ENCODE results near the gene SZRD1. TPM values are rescaled to one million over a fixed set of nuclear protein-coding genes. Genes with fewer than 3 reads are reported as not detected.

The SZRD1 gene
- total and polyA plus RNA-seq, 2 of the 8 experiments (the other 6 are each of a cell fraction or from before 2014, with no cell fraction given) = 97.8 to 108 TPM

DNA sequence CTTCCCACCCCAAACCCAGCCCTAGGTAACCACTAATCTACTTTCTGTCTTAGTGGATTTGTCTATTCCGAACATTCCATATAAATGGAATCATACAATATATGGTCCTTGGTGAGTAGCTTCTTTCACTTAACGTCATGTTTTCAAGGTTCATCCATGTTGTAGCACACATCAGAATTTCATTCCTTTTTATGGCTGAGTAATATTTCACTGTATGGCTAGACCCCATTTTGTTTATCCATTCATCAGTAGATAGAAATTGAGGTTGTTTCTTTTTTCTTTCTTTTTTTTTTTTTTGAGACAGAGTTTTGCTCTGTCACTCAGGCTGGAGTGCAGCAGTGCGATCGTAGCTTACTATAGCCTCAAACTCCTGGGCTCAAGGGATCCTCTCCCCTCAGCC is 67.0 kb downstream of the SZRD1 start:
- Histone ChIP-seq H4K8ac (ENCODE audit: extremely low read depth, insufficient read depth, low read length) (no peak overlapping the region), H2BK12ac (ENCODE audit: low read depth, low read length) (no peak overlapping the region), H3K36me3 (ENCODE audit: control insufficient read depth in 2 of 4, insufficient read depth in 4 of 4, low read length in 3 of 4) (no peaks in the 10 kb centered on the region), H3K4me2 (ENCODE audit: insufficient read depth in 1 of 2, low read depth in 2 of 2, low read length in 2 of 2) (no peak overlapping the region), H3K79me2 (ENCODE audit: control insufficient read depth in 1 of 2, insufficient read depth in 2 of 2, low read length in 2 of 2) (no peaks in the 10 kb centered on the region), H4K20me1 (replicated peaks in 1 of 2; ENCODE audit: control insufficient read depth in 1 of 2, insufficient read depth in 2 of 2, low read length in 2 of 2) (no peaks in the 10 kb centered on the region), H3K79me1 (ENCODE audit: low read depth, low read length) (no peaks in the 10 kb centered on the region), H3K23me2 (ENCODE audit: low read depth, low read length) (no peaks in the 10 kb centered on the region), H3K56ac (replicated peaks; ENCODE audit: insufficient read length, low read depth, low read length) (no peak overlapping the region), H3K27me3 (replicated peaks in 1 of 4; ENCODE audit: control insufficient read depth in 3 of 4, extremely low read depth in 1 of 4, insufficient read depth in 3 of 4, low read length in 3 of 4) (no peaks in the 10 kb centered on the region), H2AK5ac (ENCODE audit: low read depth, low read length) (no peak overlapping the region), H3K18ac (ENCODE audit: extremely low read depth, low read length) (no peak overlapping the region), H3K4ac (replicated peaks; ENCODE audit: insufficient read length, low read depth, low read length) (no peak overlapping the region), H3K4me1 (replicated peaks in 1 of 4; ENCODE audit: control insufficient read depth in 3 of 4, insufficient read depth in 4 of 4, low read length in 3 of 4) (peaks cover 0 to 4% (median 0%) of the 10 kb centered on the region in 4 experiments; a peak in 1 of 7 replicates), H3K4me3 (ENCODE audit: extremely low read depth in 1 of 4, insufficient read depth in 2 of 4, low read depth in 3 of 4, low read length in 4 of 4) (no peak overlapping the region), H2BK120ac (replicated peaks; ENCODE audit: low read depth, low read length) (no peak overlapping the region), H3K23ac (ENCODE audit: insufficient read length) (no peak overlapping the region), H3K9ac (replicated peaks in 1 of 4; ENCODE audit: extremely low read depth in 1 of 4, low read depth in 3 of 4, low read length in 3 of 4) (no peak overlapping the region), H2BK5ac (ENCODE audit: low read depth, low read length) (no peak overlapping the region), H2BK20ac (ENCODE audit: low read length) (no peak overlapping the region), H4K91ac (replicated peaks; ENCODE audit: insufficient read length, low read length) (no peak overlapping the region), H2AFZ (ENCODE audit: low read length) (no peak overlapping the region), H3K14ac (ENCODE audit: insufficient read length) (no peak overlapping the region), H2BK15ac (ENCODE audit: low read length) (no peak overlapping the region), H3K9me3 (ENCODE audit: insufficient read depth in 2 of 2, low read depth in 1 of 2, low read length in 1 of 2) (no peaks in the 10 kb centered on the region), H3K27ac (ENCODE audit: low read depth, low read length) (no peak overlapping the region), H4K5ac (ENCODE audit: insufficient read length, low read depth, low read length) (no peak overlapping the region)
- WGBS, 2 experiments (ENCODE audit: extremely low coverage in 1 of 2, insufficient coverage in 1 of 2, insufficient read length in 1 of 2, insufficient replicate concordance in 2 of 2, low coverage in 1 of 2, low lambda C conversion rate in 2 of 2, missing lambda C conversion rate in 1 of 2) = 91% methylated on average over 4 of the region's 4 CpGs; no CpG with 5 or more reads in 1 of the 2 experiments
- ChIA-PET CTCF (ENCODE audit: partially characterized antibody) (interaction anchor here (0.9 to 1.0 kb wide), 2 partner anchors 11 to 32 kb away, joined by 3 read pairs; no protein-coding TSS in a partner anchor), POLR2A (ENCODE audit: partially characterized antibody) (interaction anchor here (1.2 kb wide), 1 partner anchor 11 kb away, joined by 3 read pairs; no protein-coding TSS in a partner anchor)
- FAIRE-seq (no peak), DNase-seq (ENCODE audit: low read depth in 1 of 2, low spot score in 2 of 2) (no peak)
- TF ChIP-seq, protein P1, sequence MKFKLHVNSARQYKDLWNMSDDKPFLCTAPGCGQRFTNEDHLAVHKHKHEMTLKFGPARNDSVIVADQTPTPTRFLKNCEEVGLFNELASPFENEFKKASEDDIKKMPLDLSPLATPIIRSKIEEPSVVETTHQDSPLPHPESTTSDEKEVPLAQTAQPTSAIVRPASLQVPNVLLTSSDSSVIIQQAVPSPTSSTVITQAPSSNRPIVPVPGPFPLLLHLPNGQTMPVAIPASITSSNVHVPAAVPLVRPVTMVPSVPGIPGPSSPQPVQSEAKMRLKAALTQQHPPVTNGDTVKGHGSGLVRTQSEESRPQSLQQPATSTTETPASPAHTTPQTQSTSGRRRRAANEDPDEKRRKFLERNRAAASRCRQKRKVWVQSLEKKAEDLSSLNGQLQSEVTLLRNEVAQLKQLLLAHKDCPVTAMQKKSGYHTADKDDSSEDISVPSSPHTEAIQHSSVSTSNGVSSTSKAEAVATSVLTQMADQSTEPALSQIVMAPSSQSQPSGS (IDR thresholded peaks at IDR 0.05; ENCODE audit: low read length) = no peak
- no peak for TF ChIP-seq HDAC6 (IDR thresholded peaks at IDR 0.05; ENCODE audit: low read depth, low read length)
- no peak for TF ChIP-seq MAFK (IDR thresholded peaks at IDR 0.05; ENCODE audit: low read depth, low read length)
- TF ChIP-seq, protein P2, sequence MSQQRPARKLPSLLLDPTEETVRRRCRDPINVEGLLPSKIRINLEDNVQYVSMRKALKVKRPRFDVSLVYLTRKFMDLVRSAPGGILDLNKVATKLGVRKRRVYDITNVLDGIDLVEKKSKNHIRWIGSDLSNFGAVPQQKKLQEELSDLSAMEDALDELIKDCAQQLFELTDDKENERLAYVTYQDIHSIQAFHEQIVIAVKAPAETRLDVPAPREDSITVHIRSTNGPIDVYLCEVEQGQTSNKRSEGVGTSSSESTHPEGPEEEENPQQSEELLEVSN (IDR thresholded peaks at IDR 0.05) = no peak
- TF ChIP-seq CREB1 (IDR thresholded peaks at IDR 0.05) = no peak
- no peak for TF ChIP-seq RNF2 (IDR thresholded peaks at IDR 0.05; ENCODE audit: borderline replicate concordance, low read depth, low read length, missing control alignments, poor library complexity, severe bottlenecking)
- TF ChIP-seq SP4 (IDR thresholded peaks at IDR 0.05; ENCODE audit: low read length) = no peak
- no peak for TF ChIP-seq HDAC2 (IDR thresholded peaks at IDR 0.05; ENCODE audit: borderline replicate concordance in 1 of 2, low read depth in 2 of 2, low read length in 2 of 2)
- TF ChIP-seq BCL11A (IDR thresholded peaks at IDR 0.05; ENCODE audit: low read depth in 2 of 2, low read length in 2 of 2) = no peak
- TF ChIP-seq BRCA1 (IDR thresholded peaks at IDR 0.05; ENCODE audit: low read depth, low read length) = no peak
- TF ChIP-seq, protein P3, sequence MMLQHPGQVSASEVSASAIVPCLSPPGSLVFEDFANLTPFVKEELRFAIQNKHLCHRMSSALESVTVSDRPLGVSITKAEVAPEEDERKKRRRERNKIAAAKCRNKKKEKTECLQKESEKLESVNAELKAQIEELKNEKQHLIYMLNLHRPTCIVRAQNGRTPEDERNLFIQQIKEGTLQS (IDR thresholded peaks at IDR 0.05; ENCODE audit: insufficient read depth, low read depth, low read length) = no peak

Data from H1 (cell line).